H1 (cell line): ENCODE measurements around the gene LRRIQ4. TPM values are rescaled to one million over a fixed set of nuclear protein-coding genes. Genes with fewer than 3 reads are reported as not detected.

Experiments used
- EGR1 ChIP-seq: IDR thresholded peaks from 2 replicates; pipeline ENCODE4 v1.6.1; 2011; ENCODE audit warnings: low read depth, low read length, borderline replicate concordance
- EZH2 ChIP-seq: fragments of 200-600 bp; sonication (generic); IDR thresholded peaks from 2 replicates; pipeline ENCODE4 v1.7.1; 2012; ENCODE audit warnings: low read depth, mild to moderate bottlenecking, moderate library complexity, low read length, inconsistent platforms; ENCODE audit not compliant: severe bottlenecking
- GABPA ChIP-seq: IDR thresholded peaks from 2 replicates; pipeline ENCODE4 v1.6.1; 2011; ENCODE audit warnings: mild to moderate bottlenecking, low read length, moderate library complexity, borderline replicate concordance; ENCODE audit not compliant: insufficient read depth
- RNF2 ChIP-seq: fragments of 200-900, 300-1000 bp; sonication (generic); IDR thresholded peaks from 2 replicates; pipeline ENCODE4 v1.7.1; 2016; ENCODE audit warnings: borderline replicate concordance, low read depth, mild to moderate bottlenecking, antibody characterized with exemption, low read length; ENCODE audit not compliant: poor library complexity, severe bottlenecking; ENCODE audit errors: missing control alignments
- SIN3A ChIP-seq, 2 experiments: IDR thresholded peaks in 1 of 2; conservative IDR thresholded peaks in 1 of 2; 2 replicates each; pipeline ENCODE4 v1.6.1; 2011 to 2012; ENCODE audit warnings: low read length in 2 of 2, improper control_type of control experiment in 1 of 2, low read depth in 1 of 2, mild to moderate bottlenecking in 1 of 2
- SIX5 ChIP-seq: IDR thresholded peaks from 2 replicates; pipeline ENCODE4 v1.6.1; 2011; ENCODE audit warnings: mild to moderate bottlenecking, low read depth, low read length
- SUZ12 ChIP-seq: fragments of 200-600 bp; sonication (generic); IDR thresholded peaks from 2 replicates; pipeline ENCODE4 v1.6.1; 2012; ENCODE audit warnings: mild to moderate bottlenecking, inconsistent platforms, low read length, moderate library complexity, mixed read lengths
- ZNF274 ChIP-seq: IDR thresholded peaks from 2 replicates; pipeline ENCODE4 v1.7.0; 2012; ENCODE audit warnings: low read length, borderline replicate concordance; ENCODE audit errors: extremely low read depth
- polyA plus RNA-seq, 7 experiments: library from polyadenylated mRNA; depleted of rRNA in 3 of 7; stranded (reverse) in 5 of 7; unstranded in 2 of 7; fragments of >200 nt in 5 of 7; fragments of 200-250 nt in 2 of 7; gene quantifications; 1 replicate in 5 of 7; 2 replicates in 1 of 7; 4 replicates in 1 of 7; pipeline versions ENCODE4 v1.2.1 to v1.2.3, GENCODE V29; 2011 to 2013; ENCODE audit warnings: missing spikeins in 2 of 7, mixed read lengths in 2 of 7
- total RNA-seq: library from RNA; stranded (reverse); fragmentation: NEBNext Ultra II Directional; extraction: Animal tissue kit (Norgen Biotek cat#: 25700); gene quantifications from 2 replicates; pipeline ENCODE4 v1.2.1, GENCODE V29; 2021
- TF ChIP-seq, protein P1 (sequence below): fragments of 300-600 bp; sonication (generic); IDR thresholded peaks from 2 replicates; pipeline ENCODE4 v1.7.1; 2012; ENCODE audit warnings: low read length, moderate library complexity, mild to moderate bottlenecking, inconsistent platforms; ENCODE audit not compliant: insufficient replicate concordance
- TF ChIP-seq, protein P2 (sequence below): IDR thresholded peaks from 2 replicates; pipeline ENCODE4 v1.6.1; 2011; ENCODE audit warnings: low read length, improper control_type of control experiment

LRRIQ4 gene
- total and polyA plus RNA-seq, 2 of the 8 experiments (the other 6 are each of a cell fraction or from before 2014, with no cell fraction given): 0.08 TPM; not detected in 1

DNA sequence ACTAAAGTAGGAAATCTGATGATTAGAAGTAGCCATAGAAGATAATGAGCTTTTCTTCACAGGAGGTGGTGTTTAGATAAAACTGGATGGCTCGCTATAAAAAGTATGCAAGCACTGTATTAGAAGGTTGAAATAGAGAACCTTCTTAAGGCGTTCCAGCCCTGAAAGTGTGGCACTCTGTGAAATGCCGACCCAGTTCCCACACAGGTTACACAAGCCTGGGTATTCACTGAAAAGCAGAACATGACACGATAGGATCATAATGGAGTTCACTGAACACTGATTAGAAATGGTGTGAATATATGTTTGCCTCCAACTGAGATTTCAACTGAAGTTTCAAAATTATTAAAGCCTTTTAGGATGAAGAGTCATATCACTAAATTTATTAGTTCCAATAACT is 15.0 kb downstream of the LRRIQ4 start (continued):
- TF ChIP-seq, protein P1, sequence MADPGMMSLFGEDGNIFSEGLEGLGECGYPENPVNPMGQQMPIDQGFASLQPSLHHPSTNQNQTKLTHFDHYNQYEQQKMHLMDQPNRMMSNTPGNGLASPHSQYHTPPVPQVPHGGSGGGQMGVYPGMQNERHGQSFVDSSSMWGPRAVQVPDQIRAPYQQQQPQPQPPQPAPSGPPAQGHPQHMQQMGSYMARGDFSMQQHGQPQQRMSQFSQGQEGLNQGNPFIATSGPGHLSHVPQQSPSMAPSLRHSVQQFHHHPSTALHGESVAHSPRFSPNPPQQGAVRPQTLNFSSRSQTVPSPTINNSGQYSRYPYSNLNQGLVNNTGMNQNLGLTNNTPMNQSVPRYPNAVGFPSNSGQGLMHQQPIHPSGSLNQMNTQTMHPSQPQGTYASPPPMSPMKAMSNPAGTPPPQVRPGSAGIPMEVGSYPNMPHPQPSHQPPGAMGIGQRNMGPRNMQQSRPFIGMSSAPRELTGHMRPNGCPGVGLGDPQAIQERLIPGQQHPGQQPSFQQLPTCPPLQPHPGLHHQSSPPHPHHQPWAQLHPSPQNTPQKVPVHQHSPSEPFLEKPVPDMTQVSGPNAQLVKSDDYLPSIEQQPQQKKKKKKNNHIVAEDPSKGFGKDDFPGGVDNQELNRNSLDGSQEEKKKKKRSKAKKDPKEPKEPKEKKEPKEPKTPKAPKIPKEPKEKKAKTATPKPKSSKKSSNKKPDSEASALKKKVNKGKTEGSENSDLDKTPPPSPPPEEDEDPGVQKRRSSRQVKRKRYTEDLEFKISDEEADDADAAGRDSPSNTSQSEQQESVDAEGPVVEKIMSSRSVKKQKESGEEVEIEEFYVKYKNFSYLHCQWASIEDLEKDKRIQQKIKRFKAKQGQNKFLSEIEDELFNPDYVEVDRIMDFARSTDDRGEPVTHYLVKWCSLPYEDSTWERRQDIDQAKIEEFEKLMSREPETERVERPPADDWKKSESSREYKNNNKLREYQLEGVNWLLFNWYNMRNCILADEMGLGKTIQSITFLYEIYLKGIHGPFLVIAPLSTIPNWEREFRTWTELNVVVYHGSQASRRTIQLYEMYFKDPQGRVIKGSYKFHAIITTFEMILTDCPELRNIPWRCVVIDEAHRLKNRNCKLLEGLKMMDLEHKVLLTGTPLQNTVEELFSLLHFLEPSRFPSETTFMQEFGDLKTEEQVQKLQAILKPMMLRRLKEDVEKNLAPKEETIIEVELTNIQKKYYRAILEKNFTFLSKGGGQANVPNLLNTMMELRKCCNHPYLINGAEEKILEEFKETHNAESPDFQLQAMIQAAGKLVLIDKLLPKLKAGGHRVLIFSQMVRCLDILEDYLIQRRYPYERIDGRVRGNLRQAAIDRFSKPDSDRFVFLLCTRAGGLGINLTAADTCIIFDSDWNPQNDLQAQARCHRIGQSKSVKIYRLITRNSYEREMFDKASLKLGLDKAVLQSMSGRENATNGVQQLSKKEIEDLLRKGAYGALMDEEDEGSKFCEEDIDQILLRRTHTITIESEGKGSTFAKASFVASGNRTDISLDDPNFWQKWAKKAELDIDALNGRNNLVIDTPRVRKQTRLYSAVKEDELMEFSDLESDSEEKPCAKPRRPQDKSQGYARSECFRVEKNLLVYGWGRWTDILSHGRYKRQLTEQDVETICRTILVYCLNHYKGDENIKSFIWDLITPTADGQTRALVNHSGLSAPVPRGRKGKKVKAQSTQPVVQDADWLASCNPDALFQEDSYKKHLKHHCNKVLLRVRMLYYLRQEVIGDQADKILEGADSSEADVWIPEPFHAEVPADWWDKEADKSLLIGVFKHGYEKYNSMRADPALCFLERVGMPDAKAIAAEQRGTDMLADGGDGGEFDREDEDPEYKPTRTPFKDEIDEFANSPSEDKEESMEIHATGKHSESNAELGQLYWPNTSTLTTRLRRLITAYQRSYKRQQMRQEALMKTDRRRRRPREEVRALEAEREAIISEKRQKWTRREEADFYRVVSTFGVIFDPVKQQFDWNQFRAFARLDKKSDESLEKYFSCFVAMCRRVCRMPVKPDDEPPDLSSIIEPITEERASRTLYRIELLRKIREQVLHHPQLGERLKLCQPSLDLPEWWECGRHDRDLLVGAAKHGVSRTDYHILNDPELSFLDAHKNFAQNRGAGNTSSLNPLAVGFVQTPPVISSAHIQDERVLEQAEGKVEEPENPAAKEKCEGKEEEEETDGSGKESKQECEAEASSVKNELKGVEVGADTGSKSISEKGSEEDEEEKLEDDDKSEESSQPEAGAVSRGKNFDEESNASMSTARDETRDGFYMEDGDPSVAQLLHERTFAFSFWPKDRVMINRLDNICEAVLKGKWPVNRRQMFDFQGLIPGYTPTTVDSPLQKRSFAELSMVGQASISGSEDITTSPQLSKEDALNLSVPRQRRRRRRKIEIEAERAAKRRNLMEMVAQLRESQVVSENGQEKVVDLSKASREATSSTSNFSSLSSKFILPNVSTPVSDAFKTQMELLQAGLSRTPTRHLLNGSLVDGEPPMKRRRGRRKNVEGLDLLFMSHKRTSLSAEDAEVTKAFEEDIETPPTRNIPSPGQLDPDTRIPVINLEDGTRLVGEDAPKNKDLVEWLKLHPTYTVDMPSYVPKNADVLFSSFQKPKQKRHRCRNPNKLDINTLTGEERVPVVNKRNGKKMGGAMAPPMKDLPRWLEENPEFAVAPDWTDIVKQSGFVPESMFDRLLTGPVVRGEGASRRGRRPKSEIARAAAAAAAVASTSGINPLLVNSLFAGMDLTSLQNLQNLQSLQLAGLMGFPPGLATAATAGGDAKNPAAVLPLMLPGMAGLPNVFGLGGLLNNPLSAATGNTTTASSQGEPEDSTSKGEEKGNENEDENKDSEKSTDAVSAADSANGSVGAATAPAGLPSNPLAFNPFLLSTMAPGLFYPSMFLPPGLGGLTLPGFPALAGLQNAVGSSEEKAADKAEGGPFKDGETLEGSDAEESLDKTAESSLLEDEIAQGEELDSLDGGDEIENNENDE: no peak
- TF ChIP-seq ZNF274 (no peak), GABPA (no peak), RNF2 (no peak), EZH2 (no peak), EGR1 (no peak), SIX5 (no peak), SUZ12 (no peak), SIN3A (conservative IDR thresholded peaks at IDR 0.05 in 1 of 2, IDR thresholded peaks at IDR 0.05 in 1 of 2; ENCODE audit: low read depth in 1 of 2, low read length in 2 of 2) (no peak)
- TF ChIP-seq, protein P2, sequence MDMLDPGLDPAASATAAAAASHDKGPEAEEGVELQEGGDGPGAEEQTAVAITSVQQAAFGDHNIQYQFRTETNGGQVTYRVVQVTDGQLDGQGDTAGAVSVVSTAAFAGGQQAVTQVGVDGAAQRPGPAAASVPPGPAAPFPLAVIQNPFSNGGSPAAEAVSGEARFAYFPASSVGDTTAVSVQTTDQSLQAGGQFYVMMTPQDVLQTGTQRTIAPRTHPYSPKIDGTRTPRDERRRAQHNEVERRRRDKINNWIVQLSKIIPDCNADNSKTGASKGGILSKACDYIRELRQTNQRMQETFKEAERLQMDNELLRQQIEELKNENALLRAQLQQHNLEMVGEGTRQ: no peak
